LoVo (cell line): ENCODE data around the gene AUTS2.
"Not testable (repeated sequence)": the region's sequence is repeated elsewhere in the genome, so short reads cannot be mapped to it uniquely, and the experiment has no call there.

Experiments used
- DNase-seq: peaks from one replicate; pipeline ENCODE4 v3.0.0-alpha.2; 2016; ENCODE audit warnings: low spot score

AUTS2 gene

GRCh38 chr7:70782796-70783195 is 1184.5 kb downstream of the AUTS2 start:
- DNase-seq, result no peak

GRCh38 chr7:70785427-70785826 is 1187.2 kb downstream of the AUTS2 start:
- no peak for DNase-seq

- no peak for DNase-seq
These were observed 1187.8 kb downstream of the AUTS2 start for GRCh38 chr7:70786076-70786475.

- DNase-seq, result no peak
These were observed 1189.0 kb downstream of the AUTS2 start for GRCh38 chr7:70787286-70787685.

GRCh38 chr7:70787771-70788170 is 1189.5 kb downstream of the AUTS2 start:
- DNase-seq, result no peak

- DNase-seq, result no peak
These were observed 1190.0 kb downstream of the AUTS2 start for GRCh38 chr7:70788276-70788675.

GRCh38 chr7:70789481-70790214 is 1191.4 kb downstream of the AUTS2 start:
- no peak for DNase-seq

- no peak for DNase-seq
These were observed 1192.2 kb downstream of the AUTS2 start for GRCh38 chr7:70790215-70791073.

GRCh38 chr7:70791341-70791740 is 1193.1 kb downstream of the AUTS2 start:
- DNase-seq, result no peak

GRCh38 chr7:70793060-70793459 is 1194.8 kb downstream of the AUTS2 start:
- DNase-seq, result no peak

GRCh38 chr7:70793821-70794220 is 1195.5 kb downstream of the AUTS2 start:
- DNase-seq, result no peak

- DNase-seq, result no peak
These were observed 1196.7 kb downstream of the AUTS2 start for GRCh38 chr7:70794962-70795361.

- DNase-seq, result no peak
These were observed 1197.7 kb downstream of the AUTS2 start for GRCh38 chr7:70795948-70796347.

- DNase-seq, result no peak
These were observed 1198.8 kb downstream of the AUTS2 start for GRCh38 chr7:70797109-70797514.

GRCh38 chr7:70799841-70800405 is 1201.6 kb downstream of the AUTS2 start:
- DNase-seq, result no peak

- DNase-seq, result no peak
These were observed 1207.1 kb downstream of the AUTS2 start for GRCh38 chr7:70805360-70805759.

GRCh38 chr7:70807650-70808049 is 1209.4 kb downstream of the AUTS2 start:
- no peak for DNase-seq

- DNase-seq, result no peak
These were observed 1210.6 kb downstream of the AUTS2 start for GRCh38 chr7:70808876-70809275.

GRCh38 chr7:70810558-70811139 is 1212.4 kb downstream of the AUTS2 start:
- DNase-seq, result no peak

GRCh38 chr7:70812511-70812910 is 1214.2 kb downstream of the AUTS2 start:
- no peak for DNase-seq

- DNase-seq, result not testable (repeated sequence)
These were observed 1224.2 kb downstream of the AUTS2 start for GRCh38 chr7:70822490-70822889.

- DNase-seq, result peak; percentile 69
These were observed 1231.2 kb downstream of the AUTS2 start for GRCh38 chr7:70829221-70830059.
